Measurements from ENCODE around the gene HOXA7.

Gene HOXA7

GRCh38 chr7:27193335-27194001, 37.0 kb upstream of the HOXA7 start:
- DNase-seq (ENCODE audit: low read depth), result no peak

DNA sequence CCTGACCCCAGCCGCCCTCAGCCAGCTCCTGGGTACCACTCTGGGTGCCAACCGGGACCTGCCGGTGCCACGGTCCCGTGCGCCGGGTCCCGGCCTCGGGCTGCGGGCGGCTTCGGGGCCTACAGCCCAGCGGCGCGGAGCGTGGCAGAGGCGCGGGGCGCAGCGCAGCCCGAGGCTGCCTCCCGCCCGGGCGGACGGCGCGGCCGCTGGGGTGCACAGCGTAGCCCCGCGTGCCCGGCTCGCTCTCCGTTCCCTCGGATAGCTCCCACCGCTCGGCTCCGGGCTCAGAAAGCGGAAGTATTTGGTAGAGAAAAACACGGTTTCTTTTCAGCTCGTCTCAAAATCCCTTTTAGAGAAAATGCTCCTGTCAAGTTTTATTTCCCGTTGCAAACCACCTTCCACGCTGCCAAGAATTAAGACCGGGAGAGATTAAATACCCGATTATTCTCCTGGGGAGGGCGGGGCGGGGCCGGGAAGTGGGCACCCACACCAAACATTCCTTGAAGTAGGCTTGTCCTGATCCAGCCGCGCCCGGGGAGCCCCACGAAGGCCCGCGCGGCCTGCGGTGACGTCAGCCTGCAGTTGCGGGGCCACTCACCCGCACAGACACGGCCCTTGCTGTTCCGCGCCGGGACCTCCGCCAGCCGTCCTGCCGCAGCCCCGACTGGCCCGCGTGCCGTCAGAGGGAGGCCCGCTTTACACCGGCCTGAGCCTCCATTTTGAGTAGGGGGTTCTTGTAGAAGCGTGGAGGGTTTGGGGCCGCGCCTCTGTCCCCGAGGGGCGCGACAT, 36.3 kb upstream of the HOXA7 start:
- no peak for DNase-seq (ENCODE audit: low read depth)

DNA sequence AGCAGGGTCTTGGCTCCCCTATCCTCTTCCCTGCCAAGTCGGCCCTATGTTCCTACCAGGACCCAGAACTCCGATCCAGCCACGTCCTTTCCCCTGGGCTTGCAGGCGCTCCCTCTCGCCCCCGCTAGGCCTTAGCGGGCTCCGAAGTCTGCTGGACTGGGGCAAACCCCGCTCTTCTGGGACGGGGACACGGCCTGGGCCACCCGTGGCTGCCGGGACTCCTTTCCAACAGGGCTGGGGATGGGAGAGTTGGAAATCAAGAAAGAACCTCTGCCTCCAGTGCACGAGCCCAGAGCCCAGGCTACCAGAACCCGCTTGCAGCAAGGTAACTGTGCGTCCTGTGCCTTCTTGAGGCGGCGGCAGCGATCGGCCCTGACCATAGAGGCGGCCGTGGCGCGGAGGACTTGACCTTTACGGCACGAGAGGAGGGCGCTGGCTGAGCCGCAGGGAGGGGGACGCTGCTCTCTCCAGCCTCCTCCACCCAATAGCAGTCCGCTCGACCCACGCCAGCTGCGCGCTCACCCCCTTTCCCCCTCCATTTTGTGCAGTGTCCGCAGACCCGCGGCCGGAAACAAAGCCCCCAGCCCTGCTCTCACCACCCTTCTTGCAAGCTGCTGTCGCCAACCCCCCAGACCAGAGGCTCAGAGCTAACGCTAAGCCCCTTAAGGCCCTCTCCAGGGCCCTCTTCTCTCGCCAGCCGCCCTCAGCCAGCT, 35.5 kb upstream of the HOXA7 start:
- no peak for DNase-seq (ENCODE audit: low read depth)

GRCh38 chr7:27191161-27191731, 34.8 kb upstream of the HOXA7 start:
- DNase-seq (ENCODE audit: low read depth), result no peak

DNA sequence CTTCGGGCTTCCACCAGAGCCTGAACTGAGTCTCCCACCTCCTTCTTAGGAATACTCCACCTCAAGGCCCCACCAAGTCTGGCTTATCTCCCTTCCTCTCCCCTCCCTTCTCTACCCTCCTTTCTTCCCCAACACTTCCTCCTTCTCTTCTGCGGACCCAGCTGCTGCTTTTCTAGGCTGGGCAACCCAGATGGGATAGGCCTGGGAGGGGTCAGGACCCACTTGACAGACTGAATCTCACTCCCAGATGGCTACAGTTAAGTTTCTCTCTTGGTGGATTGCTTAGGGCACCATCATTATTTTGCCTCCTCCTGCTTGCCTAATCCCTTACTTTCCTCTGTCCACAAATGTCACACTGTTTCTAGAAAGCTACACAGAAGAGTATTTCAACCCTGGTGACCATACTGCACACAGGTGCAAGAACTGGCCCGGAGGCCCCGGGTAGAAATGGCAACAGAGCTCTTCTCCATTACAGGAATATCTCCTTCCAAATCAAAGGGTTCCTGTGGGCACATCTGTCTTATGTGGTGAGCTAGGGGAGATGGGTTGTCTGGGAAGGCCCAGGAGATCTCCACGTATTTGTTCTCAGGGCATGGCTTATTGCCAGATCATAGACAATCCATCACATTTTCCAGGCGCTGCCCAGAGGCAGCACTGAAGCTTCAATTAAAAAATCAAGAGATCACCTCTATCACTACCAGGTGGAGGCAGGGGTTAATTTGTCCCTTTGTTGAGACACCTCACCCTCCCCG, 33.7 kb upstream of the HOXA7 start:
- no peak for DNase-seq (ENCODE audit: low read depth)

GRCh38 chr7:27189295-27189996, 33.0 kb upstream of the HOXA7 start:
- no peak for DNase-seq (ENCODE audit: low read depth)

GRCh38 chr7:27188386-27189294, 32.2 kb upstream of the HOXA7 start:
- peak; percentile 28 for DNase-seq (ENCODE audit: low read depth)

DNA sequence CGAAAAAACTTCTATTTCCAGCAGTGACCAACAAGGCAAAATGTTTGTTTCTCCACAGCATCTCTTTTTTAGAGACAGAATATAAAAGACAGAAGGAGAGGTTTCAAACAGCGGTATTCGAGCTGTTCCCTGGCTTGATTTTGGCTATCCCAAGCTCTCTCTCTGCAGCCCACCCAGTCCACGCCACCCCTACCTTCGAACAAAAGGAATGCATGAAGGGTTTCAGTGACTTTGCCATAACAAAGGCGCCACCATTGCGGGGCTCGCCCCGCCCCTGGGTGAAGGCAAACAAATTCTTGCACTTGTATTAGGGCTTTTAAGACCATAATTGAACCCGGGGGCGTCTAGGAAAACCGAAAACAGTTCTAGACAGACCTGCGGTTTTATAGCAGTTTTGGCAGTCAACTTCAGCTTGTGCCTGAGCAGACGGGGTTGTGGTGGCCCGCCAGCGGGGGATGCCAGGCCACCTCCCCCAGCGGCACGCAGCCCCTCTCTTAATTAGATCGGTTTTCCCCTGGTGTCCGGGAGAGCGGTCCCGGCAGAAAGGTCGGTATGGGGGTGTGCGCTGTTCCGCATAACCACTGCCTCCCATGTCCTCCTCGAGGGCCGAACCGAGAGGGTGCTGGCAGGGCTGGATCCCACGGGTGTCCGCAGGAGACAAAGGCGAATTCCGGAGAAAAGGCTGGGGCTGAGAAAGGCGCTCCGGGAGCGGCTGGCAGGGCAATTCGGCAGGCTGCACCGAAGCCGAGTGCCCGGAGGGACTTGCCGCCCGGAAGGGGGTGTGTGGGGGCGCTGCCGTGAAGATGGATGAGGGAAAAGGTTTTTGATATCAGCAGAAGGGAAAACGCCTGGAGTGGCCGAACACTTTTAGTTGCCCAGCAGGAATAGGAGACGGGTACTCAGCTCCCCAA, 31.3 kb upstream of the HOXA7 start:
- no peak for DNase-seq (ENCODE audit: low read depth)

GRCh38 chr7:27186668-27187474, 30.4 kb upstream of the HOXA7 start:
- no peak for DNase-seq (ENCODE audit: low read depth)

DNA sequence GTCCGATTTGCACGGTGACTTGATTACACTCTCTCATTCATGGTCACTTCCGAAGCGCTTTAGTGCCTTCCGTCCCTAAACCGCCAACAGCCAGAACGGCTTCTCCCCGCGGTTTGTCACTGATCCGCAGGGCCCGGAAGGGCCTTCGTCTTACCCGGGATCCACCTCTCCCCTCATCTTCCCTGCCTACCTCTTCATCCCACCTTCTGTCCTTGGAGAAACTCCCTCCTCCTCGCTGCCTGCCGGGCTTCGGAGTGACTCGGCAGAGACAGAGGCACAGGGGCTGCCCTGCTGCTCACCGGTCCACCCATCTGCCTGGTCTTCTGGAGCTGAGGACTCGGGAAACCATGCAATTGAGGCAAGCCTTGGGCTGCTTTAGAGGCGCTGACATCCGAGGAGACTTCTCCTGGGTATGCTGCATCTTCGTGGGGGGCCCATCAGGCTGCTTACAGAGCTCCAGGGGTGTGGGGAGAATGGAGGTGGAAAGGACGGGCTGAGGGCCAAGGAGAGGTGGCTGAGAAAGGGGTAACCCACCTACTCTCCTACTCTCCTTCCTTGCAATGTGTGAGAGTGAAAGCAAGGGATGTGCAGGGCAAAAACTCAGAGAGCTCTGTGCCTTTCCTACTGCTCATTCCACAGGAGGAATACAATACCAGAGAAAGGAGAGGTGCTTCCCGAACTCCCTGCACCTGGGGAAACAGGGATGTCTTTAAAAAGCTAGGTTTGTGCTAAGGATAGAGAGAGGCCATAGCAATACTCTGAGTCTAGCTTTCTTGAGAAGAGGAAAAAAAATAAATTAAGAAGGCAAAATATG, 29.6 kb upstream of the HOXA7 start:
- no peak for DNase-seq (ENCODE audit: low read depth)

DNA sequence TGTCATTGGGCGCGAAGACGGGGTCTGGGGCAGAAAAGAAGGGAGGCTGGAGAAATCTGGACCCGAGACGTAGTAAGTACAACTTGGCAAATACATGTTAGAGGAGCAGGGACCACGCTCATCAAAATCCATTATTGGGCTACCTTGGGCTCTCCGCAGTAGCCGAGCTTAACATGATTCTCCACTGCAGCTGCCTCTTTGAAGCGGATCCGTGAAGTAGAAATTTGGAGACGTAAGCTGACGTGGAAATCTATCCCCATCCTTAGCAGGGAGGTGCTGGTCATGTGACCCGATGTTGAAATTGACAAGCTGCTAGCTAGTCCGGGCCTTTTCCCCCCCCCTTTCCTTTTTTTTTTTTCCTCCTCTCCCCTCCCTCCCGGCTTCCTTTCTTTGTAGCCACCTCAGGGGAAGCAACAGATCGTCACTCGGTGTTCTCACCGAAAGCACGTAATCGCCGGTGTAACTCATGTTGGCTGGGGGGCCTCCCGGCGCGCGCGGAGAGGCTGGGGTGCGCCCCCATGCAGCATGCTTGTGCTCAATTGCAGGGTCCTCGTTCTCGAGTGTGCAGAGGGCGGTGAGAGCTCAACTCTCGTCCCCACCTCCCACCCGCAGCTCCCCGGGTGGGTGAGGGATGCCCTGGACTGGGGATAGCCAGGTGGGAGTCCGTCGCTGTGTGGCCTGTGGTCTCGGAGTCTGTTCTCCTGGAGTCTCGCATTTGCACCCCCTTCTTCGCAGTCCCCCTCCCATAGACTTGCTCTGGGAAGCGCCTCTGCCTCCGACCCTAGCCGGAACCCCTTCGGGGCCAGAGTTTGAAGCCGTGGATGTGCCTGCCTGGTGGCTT, 28.8 kb upstream of the HOXA7 start, which contains the start of gene HOXA11:
Gene HOXA11, minus strand, starts transcription at position 220 of the 841 bp plus-strand sequence. Its CDS starts 88 bp downstream, at position 132.
- no peak for DNase-seq (ENCODE audit: low read depth)

DNA sequence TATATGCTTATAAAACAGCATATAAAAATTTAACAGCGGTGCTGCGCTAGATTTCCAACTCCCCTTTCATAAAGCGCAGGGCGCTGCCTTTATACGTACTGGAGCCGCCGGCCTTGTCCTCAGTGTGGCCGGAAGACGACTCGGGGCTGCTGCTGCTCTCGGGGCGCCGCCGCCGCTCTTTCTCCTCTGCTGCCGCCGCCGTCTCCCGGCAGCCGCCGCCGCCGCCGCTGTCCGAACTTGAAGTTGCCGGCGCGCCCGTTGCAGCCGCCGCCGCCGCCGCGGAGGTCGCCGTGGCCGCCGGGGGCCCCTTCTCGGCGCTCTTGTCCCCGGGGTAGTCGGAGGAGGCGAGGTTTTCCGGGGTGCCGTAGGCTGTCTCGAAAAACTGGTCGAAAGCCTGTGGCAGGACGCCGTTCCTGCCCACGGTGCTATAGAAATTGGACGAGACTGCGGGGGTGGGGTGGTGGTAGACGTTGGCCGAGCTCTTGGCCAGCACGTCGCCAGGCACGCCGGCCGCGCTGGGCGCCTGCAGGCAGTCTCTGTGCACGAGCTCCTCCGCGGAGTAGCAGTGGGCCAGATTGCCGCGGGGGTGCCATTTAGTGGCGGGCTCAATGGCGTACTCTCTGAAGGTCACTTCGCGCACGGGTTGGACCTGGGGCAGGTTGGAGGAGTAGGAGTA, 28.0 kb upstream of the HOXA7 start:
- no peak for DNase-seq (ENCODE audit: low read depth)

GRCh38 chr7:27183682-27184336, 27.3 kb upstream of the HOXA7 start:
- DNase-seq (ENCODE audit: low read depth), result no peak

GRCh38 chr7:27182861-27183681, 26.6 kb upstream of the HOXA7 start:
- DNase-seq (ENCODE audit: low read depth), result no peak

All from activated T-helper 1 cell treated with Interleukin-2 at 50 U/mL for 16 hours (primary cell).